Sigmoid colon (tissue), 4 donors: ENCODE results near the gene MYO1F.

Experiments
- CTCF ChIP-seq, 4 experiments: fragments of 450-650 bp in 3 of 4; fragments of 200-600 bp in 1 of 4; IDR thresholded peaks; one replicate each; pipeline ENCODE4 v1.5.1; 2016 to 2019; ENCODE audit warnings: antibody characterized with exemption in 4 of 4, mild to moderate bottlenecking in 3 of 4, moderate library complexity in 2 of 4
- EP300 ChIP-seq, 4 donors: sonication (generic); formaldehyde crosslinking; IDR thresholded peaks; one replicate each; pipeline ENCODE4 v1.6.1; 2017; ENCODE audit warnings: antibody characterized with exemption in 4 of 4
- POLR2A ChIP-seq, 2 donors: fragments of 450-650 bp; IDR thresholded peaks; one replicate each; pipeline ENCODE4 v1.6.1; 2016; ENCODE audit warnings: antibody characterized with exemption in 2 of 2, mild to moderate bottlenecking in 2 of 2, moderate library complexity in 2 of 2
- POLR2AphosphoS5 ChIP-seq, 4 donors: sonication (generic); formaldehyde crosslinking; IDR thresholded peaks; one replicate each; pipeline ENCODE4 v1.6.1; 2017; ENCODE audit warnings: antibody characterized with exemption in 4 of 4

- TF ChIP-seq POLR2A (IDR thresholded peaks at IDR 0.05) (no peak), CTCF (IDR thresholded peaks at IDR 0.05) (no peak), POLR2AphosphoS5 (IDR thresholded peaks at IDR 0.05) (no peak), EP300 (IDR thresholded peaks at IDR 0.05) (no peak)
These were observed 28.3 kb upstream of the MYO1F start for GRCh38 chr19:8605514-8605913.
